OCI-LY1 (cell line): Measurements from ENCODE around the gene GSX1.

Experiments
- H2AFZ ChIP-seq: fragments of 200-600 bp; sonication (generic), shearing (Covaris generic); 2 replicates; pipeline ENCODE4 v1.6.0; 2014; ENCODE audit warnings: antibody characterized with exemption, mild to moderate bottlenecking, low read length
- H3F3A ChIP-seq: fragments of 200-600 bp; sonication (generic), shearing (Covaris generic); 2 replicates; pipeline ENCODE4 v1.6.0; 2014; ENCODE audit warnings: mild to moderate bottlenecking, antibody characterized with exemption, low read length, moderate library complexity; ENCODE audit not compliant: insufficient read depth
- H3K27ac ChIP-seq: fragments of 200-600 bp; sonication (generic); 2 replicates; pipeline ENCODE4 v1.5.1; 2014; ENCODE audit warnings: low read length, mixed run types, mild to moderate bottlenecking, low read depth; ENCODE audit not compliant: poor library complexity, severe bottlenecking
- H3K27me3 ChIP-seq: fragments of 200-600 bp; sonication (generic); 2 replicates; pipeline ENCODE4 v1.6.0; 2014; ENCODE audit warnings: antibody characterized with exemption, mild to moderate bottlenecking, low read length, moderate library complexity; ENCODE audit not compliant: insufficient read depth
- H3K36me3 ChIP-seq: fragments of 200-600 bp; sonication (generic); 2 replicates; pipeline ENCODE4 v1.6.1; 2014; ENCODE audit warnings: mild to moderate bottlenecking, antibody characterized with exemption, low read length, moderate library complexity, mixed read lengths; ENCODE audit not compliant: insufficient read depth
- H3K4me1 ChIP-seq: fragments of 200-600 bp; sonication (generic); 2 replicates; pipeline ENCODE4 v1.5.1; 2014; ENCODE audit warnings: mild to moderate bottlenecking, low read length, moderate library complexity; ENCODE audit not compliant: insufficient read depth, severe bottlenecking
- H3K4me2 ChIP-seq: fragments of 200-600 bp; sonication (generic), shearing (Covaris generic); 2 replicates; pipeline ENCODE4 v1.6.1; 2014; ENCODE audit warnings: low read length
- H3K4me3 ChIP-seq: fragments of 200-600 bp; sonication (generic); 2 replicates; pipeline ENCODE4 v1.5.1; 2014; ENCODE audit warnings: low read length, low read depth, mild to moderate bottlenecking, mixed read lengths; ENCODE audit not compliant: poor library complexity, severe bottlenecking
- H3K79me2 ChIP-seq: fragments of 200-600 bp; shearing (Covaris generic); 2 replicates; pipeline ENCODE4 v1.6.1; 2016; ENCODE audit warnings: mixed run types, low read length, mixed read lengths; ENCODE audit not compliant: insufficient read depth
- H3K9ac ChIP-seq: fragments of 200-600 bp; sonication (generic), shearing (Covaris generic); 2 replicates; pipeline ENCODE4 v1.6.1; 2014; ENCODE audit warnings: mild to moderate bottlenecking, low read length, mixed read lengths
- H3K9me2 ChIP-seq: fragments of 200-600 bp; sonication (generic), shearing (Covaris generic); 2 replicates; pipeline ENCODE4 v1.6.1; 2014; ENCODE audit warnings: low read depth, mild to moderate bottlenecking, low read length, mixed read lengths
- H3K9me3 ChIP-seq: fragments of 200-600 bp; shearing (Covaris generic); 2 replicates; pipeline ENCODE4 v1.6.1; 2014; ENCODE audit warnings: low read length, mixed read lengths
- H4K20me1 ChIP-seq: fragments of 200-600 bp; sonication (generic), shearing (Covaris generic); 2 replicates; pipeline ENCODE4 v1.6.0; 2016; ENCODE audit warnings: mild to moderate bottlenecking, low read length; ENCODE audit not compliant: insufficient read depth
- CTCF ChIP-seq: fragments of 200-600 bp; sonication (generic), shearing (Covaris generic); IDR thresholded peaks from 2 replicates; pipeline ENCODE4 v1.5.1; 2017; ENCODE audit warnings: mild to moderate bottlenecking, antibody characterized with exemption, low read length, moderate library complexity, mixed read lengths
- EZH2 ChIP-seq: fragments of 200-600 bp; sonication (generic), shearing (Covaris generic); IDR thresholded peaks from 2 replicates; pipeline ENCODE4 v1.8.0; 2017; ENCODE audit warnings: borderline replicate concordance, mixed run types, mild to moderate bottlenecking, antibody characterized with exemption, low read length, moderate library complexity, mixed read lengths

Gene GSX1

DNA sequence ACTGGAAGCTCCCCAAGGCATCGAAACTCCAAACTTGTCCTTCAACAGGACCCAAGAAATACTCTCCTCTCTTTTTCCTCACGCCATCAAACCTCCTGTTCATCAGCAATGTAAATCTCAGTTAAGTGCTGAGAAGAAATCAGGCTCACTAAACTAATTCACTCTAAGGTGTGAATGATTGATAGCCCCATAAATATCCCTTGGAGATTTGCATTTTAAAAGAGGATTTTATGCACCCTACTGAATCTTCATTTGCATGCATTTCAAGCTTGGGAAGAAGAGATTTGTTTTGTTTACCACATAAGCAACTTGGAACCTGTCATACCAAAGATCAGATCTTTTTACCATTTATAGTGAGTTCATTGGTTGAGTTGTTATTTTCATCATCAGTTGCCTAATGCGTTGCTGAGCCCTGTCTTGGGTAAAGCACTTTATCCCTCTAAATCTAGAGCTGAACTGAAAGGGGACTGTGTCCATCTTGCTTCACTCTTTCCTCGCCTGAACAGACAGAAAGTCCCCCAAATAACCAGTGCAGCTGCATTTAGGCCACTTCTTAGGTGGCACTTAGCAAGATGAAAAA is 40.2 kb upstream of the GSX1 start:
- Histone ChIP-seq H3K4me1 (no peaks in the 10 kb centered on the region), H3K9me3 (no peaks in the 10 kb centered on the region), H3K27me3 (no peaks in the 10 kb centered on the region), H3K9me2 (no peaks in the 10 kb centered on the region), H4K20me1 (no peaks in the 10 kb centered on the region), H3F3A (no peaks in the 10 kb centered on the region), H2AFZ (no peak overlapping the region), H3K27ac (no peak overlapping the region), H3K9ac (no peak overlapping the region), H3K79me2 (no peaks in the 10 kb centered on the region), H3K4me2 (no peak overlapping the region), H3K36me3 (no peaks in the 10 kb centered on the region), H3K4me3 (no peak overlapping the region)
- no peak for TF ChIP-seq EZH2
- TF ChIP-seq CTCF, result no peak

- Histone ChIP-seq H3F3A (no peaks in the 10 kb centered on the region), H3K79me2 (no peaks in the 10 kb centered on the region), H3K4me1 (no peaks in the 10 kb centered on the region), H3K9me3 (no peaks in the 10 kb centered on the region), H3K27me3 (no peaks in the 10 kb centered on the region), H4K20me1 (no peaks in the 10 kb centered on the region), H3K4me3 (no peak overlapping the region), H3K27ac (no peak overlapping the region), H3K4me2 (no peak overlapping the region), H3K9me2 (no peaks in the 10 kb centered on the region), H3K9ac (no peak overlapping the region), H3K36me3 (no peaks in the 10 kb centered on the region), H2AFZ (no peak overlapping the region)
- TF ChIP-seq EZH2 (no peak), CTCF (no peak)
Observed at GRCh38 chr13:27765650-27766049, 26.6 kb upstream of the GSX1 start.

- no peaks in the 10 kb centered on the region for H3K9me2 ChIP-seq
- H3K27me3 ChIP-seq, result no peaks in the 10 kb centered on the region
Observed at GRCh38 chr13:27770809-27771208, 21.5 kb upstream of the GSX1 start.

More at GRCh38 chr13:27770809-27771208, 21.5 kb upstream of the GSX1 start:
- H3K9me3 ChIP-seq, result no peaks in the 10 kb centered on the region
- H4K20me1 ChIP-seq, result no peaks in the 10 kb centered on the region
- no peaks in the 10 kb centered on the region for H3K4me1 ChIP-seq
- no peak overlapping the region for H3K27ac ChIP-seq
- H3K79me2 ChIP-seq, result no peaks in the 10 kb centered on the region
- H3K9ac ChIP-seq, result no peak overlapping the region
- no peak for TF ChIP-seq EZH2
- peak; percentile 72 for TF ChIP-seq CTCF
- H3K4me3 ChIP-seq, result no peak overlapping the region
- H3K4me2 ChIP-seq, result no peak overlapping the region
- H3K36me3 ChIP-seq, result no peaks in the 10 kb centered on the region
- no peak overlapping the region for H2AFZ ChIP-seq
- H3F3A ChIP-seq, result no peaks in the 10 kb centered on the region
